SU-DHL-6 (cell line): ENCODE results near the gene PSMA6.

Experiments used
- H2AFZ ChIP-seq: fragments of 200-600 bp; sonication (generic); 2 replicates; pipeline ENCODE4 v1.6.1; 2014; ENCODE audit warnings: low read depth, mild to moderate bottlenecking, moderate library complexity, mixed read lengths, antibody characterized with exemption, low read length; ENCODE audit not compliant: severe bottlenecking
- H3F3A ChIP-seq: fragments of 200-600 bp; shearing (Covaris generic); 2 replicates; pipeline ENCODE4 v1.6.0; 2016; ENCODE audit warnings: antibody characterized with exemption, mild to moderate bottlenecking; ENCODE audit not compliant: insufficient read depth
- H3K27ac ChIP-seq: fragments of 200-600 bp; sonication (generic); 2 replicates; pipeline ENCODE4 v1.5.1; 2016; ENCODE audit warnings: low read depth, mild to moderate bottlenecking, low read length, moderate library complexity, mixed read lengths
- H3K27me3 ChIP-seq: fragments of 200-600 bp; sonication (generic), shearing (Covaris generic); 2 replicates; pipeline ENCODE4 v1.6.0; 2014; ENCODE audit warnings: mild to moderate bottlenecking, low read length
- H3K36me3 ChIP-seq: fragments of 200-600 bp; sonication (generic); 2 replicates; pipeline ENCODE4 v1.6.1; 2014; ENCODE audit warnings: mild to moderate bottlenecking, low read length, mixed read lengths
- H3K4me2 ChIP-seq: fragments of 300-600, 200-600 bp; shearing (Covaris generic), sonication (generic); 2 replicates; pipeline ENCODE4 v1.6.0; 2014; ENCODE audit warnings: low read length, low read depth, mild to moderate bottlenecking; ENCODE audit not compliant: poor library complexity, severe bottlenecking
- H3K4me3 ChIP-seq: fragments of 200-600 bp; sonication (generic); 2 replicates; pipeline ENCODE4 v1.5.1; 2014; ENCODE audit warnings: antibody characterized with exemption, low read length, mild to moderate bottlenecking, mixed read lengths; ENCODE audit not compliant: insufficient read depth, poor library complexity, severe bottlenecking
- H3K79me2 ChIP-seq: fragments of 200-600 bp; sonication (generic); 2 replicates; pipeline ENCODE4 v1.6.1; 2014; ENCODE audit warnings: mild to moderate bottlenecking, low read length, moderate library complexity; ENCODE audit not compliant: insufficient read depth
- H3K9ac ChIP-seq: fragments of 200-600 bp; sonication (generic); 2 replicates; pipeline ENCODE4 v1.7.0; 2014; ENCODE audit warnings: mild to moderate bottlenecking, low read length
- H3K9me2 ChIP-seq: fragments of 200-600 bp; sonication (generic); replicated peaks from 2 replicates; pipeline ENCODE4 v1.6.1; 2014; ENCODE audit warnings: low read length; ENCODE audit not compliant: insufficient read depth
- H3K9me3 ChIP-seq: fragments of 200-600 bp; sonication (generic); 2 replicates; pipeline ENCODE4 v1.6.1; 2014; ENCODE audit warnings: low read length, mixed read lengths; ENCODE audit not compliant: insufficient read depth
- H4K20me1 ChIP-seq: fragments of 200-600 bp; sonication (generic); 2 replicates; pipeline ENCODE4 v1.6.1; 2014; ENCODE audit warnings: low read depth, mild to moderate bottlenecking, antibody characterized with exemption, low read length, moderate library complexity, mixed read lengths
- CTCF ChIP-seq: fragments of 200-600 bp; sonication (generic); IDR thresholded peaks from one replicate; pipeline ENCODE4 v1.5.1; 2017; ENCODE audit warnings: antibody characterized with exemption, mild to moderate bottlenecking, low read length, moderate library complexity; ENCODE audit not compliant: insufficient read depth, poor library complexity, severe bottlenecking
- EZH2phosphoT487 ChIP-seq: fragments of 200-600 bp; sonication (generic), shearing (Covaris generic); conservative IDR thresholded peaks from 2 replicates; pipeline ENCODE4 v1.6.1; 2018; ENCODE audit warnings: mild to moderate bottlenecking, antibody characterized with exemption, low read length, moderate library complexity, mixed read lengths

Gene PSMA6

GRCh38 chr14:35349496-35350365 is 57.5 kb downstream of the PSMA6 start:
- Histone ChIP-seq H3K27ac (no peak overlapping the region), H3K79me2 (no peaks in the 10 kb centered on the region), H3K9me2 (no peaks in the 10 kb centered on the region), H2AFZ (no peak overlapping the region), H3K9ac (no peak overlapping the region), H4K20me1 (no peaks in the 10 kb centered on the region), H3K36me3 (no peaks in the 10 kb centered on the region), H3F3A (no peaks in the 10 kb centered on the region), H3K4me3 (no peak overlapping the region), H3K27me3 (no peaks in the 10 kb centered on the region), H3K9me3 (no peaks in the 10 kb centered on the region), H3K4me2 (no peak overlapping the region)
- TF ChIP-seq CTCF, result no peak
- no peak for TF ChIP-seq EZH2phosphoT487

GRCh38 chr14:35351497-35351896 is 59.3 kb downstream of the PSMA6 start:
- Histone ChIP-seq H3K27me3 (no peaks in the 10 kb centered on the region), H3K4me3 (no peak overlapping the region), H3K4me2 (no peak overlapping the region), H3K27ac (no peak overlapping the region), H2AFZ (no peak overlapping the region), H3F3A (no peaks in the 10 kb centered on the region), H3K9me2 (no peaks in the 10 kb centered on the region), H3K9me3 (no peaks in the 10 kb centered on the region), H3K79me2 (no peaks in the 10 kb centered on the region), H3K9ac (no peak overlapping the region), H3K36me3 (no peaks in the 10 kb centered on the region), H4K20me1 (no peaks in the 10 kb centered on the region)
- no peak for TF ChIP-seq EZH2phosphoT487
- TF ChIP-seq CTCF, result no peak

GRCh38 chr14:35351897-35352273 is 59.7 kb downstream of the PSMA6 start:
- no peaks in the 10 kb centered on the region for H3K36me3 ChIP-seq
- H3K27me3 ChIP-seq, result no peaks in the 10 kb centered on the region
- H3K4me3 ChIP-seq, result no peak overlapping the region
- no peaks in the 10 kb centered on the region for H3K79me2 ChIP-seq
- no peak overlapping the region for H2AFZ ChIP-seq
- TF ChIP-seq CTCF (no peak), EZH2phosphoT487 (no peak)
- H3K4me2 ChIP-seq, result no peak overlapping the region
- no peak overlapping the region for H3K27ac ChIP-seq
- no peaks in the 10 kb centered on the region for H4K20me1 ChIP-seq
- H3K9me3 ChIP-seq, result no peaks in the 10 kb centered on the region
- no peaks in the 10 kb centered on the region for H3K9me2 ChIP-seq
- no peaks in the 10 kb centered on the region for H3F3A ChIP-seq
- no peak overlapping the region for H3K9ac ChIP-seq
